IPS DF 4.7 (cell line): ENCODE results near the gene LRRC26.

Experiments
- DNase-seq: peaks from one replicate; pipeline ENCODE4 v3.0.0-alpha.2; 2013; ENCODE audit warnings: low spot score; ENCODE audit errors: extremely low read depth

Gene LRRC26

DNA sequence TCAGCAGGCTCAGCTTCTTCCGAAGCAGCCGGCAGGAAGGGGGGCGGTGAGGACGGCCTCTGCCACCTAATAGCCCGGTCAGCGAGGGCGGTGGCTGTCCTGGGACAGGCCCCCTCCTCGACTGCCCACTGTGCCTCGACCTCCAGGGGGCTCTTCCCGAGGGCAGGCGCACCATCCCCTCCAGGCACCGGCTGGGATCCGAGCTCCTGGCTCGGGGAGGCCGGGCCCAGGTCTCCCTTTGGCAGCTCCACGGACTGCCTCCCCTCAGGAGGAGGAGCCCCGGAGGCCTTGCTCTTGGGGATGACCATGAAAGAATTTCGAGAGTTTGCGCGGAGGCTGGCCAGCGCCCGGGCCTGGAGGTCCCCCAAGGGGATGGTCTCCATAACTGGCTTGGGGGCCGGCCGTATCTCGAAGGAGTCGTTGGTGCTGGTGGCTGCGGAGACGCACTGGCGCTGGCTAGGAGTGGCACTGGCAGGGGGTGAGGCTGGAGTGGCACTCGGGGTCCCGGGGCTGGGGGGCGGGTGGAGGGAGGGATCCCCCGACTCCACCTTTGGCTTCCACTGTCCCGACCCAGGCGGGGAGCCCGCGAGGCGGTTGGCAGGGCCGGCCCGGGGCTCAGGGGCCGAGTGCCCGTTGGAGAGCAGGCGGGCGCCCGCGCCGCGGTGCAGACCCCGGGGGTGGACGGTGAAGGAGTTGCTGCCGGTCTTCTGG, 29.7 kb upstream of the LRRC26 start:
- DNase-seq: no peak

DNA sequence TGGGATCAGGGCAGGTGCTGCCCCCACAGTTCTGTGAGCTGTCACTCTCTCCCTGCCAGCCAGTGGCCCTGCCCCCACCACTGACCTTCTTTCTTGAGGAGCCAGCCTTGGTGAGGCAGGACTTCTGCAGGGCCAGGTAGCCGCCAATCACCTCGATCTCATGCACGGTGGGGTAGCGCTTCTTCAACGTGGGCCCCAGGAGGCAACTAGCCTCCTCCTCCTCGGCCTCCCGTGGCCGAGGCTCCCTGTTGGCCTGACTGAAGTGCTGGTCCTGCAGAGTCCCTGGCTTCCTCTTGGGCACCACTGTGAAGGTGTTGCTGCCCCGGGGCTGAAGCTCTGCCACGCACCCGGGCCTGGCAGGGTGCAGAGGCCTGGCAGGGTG, 29.0 kb upstream of the LRRC26 start:
- DNase-seq: no peak

DNA sequence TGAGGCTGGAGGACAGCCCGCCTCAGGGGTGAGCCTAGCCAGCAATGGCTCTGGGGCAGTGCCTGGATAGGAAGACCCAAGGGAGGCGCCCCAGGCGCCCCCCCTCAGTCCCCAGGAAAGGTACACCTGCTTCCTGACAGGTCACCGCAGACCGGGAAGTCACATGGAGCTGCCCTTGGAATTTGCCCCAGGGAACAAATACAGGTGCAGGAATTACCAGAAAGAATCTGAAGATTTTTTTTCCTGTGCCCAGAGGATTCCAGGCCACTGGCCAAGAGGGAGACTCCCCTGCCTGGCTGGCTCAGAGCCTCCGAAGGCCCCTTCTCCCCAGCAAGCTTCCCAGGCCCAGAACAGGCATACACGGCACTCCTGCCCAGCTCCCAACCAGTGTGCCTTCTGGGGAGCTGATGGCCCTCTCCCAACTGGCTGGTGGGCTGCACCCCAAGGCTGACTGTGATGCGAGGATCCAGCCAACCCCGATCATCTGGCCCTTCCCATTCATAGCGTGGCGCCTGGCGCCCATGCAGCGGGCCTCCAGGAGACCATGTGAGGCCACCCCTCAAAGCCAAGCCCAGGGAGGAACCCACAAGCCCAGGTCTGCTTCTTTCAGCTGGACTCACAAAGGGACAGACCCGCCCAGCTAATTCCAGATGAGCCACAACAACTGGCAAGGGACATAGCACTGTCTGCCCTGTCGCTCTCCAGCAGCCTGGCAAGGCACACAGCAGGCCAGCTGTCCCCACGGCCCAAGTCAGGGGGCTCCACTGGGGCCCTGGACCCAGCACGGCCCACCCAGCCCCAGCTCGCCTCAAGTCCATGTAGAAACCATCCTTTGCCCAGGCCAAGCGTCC, 28.4 kb upstream of the LRRC26 start:
- DNase-seq: no peak

DNA sequence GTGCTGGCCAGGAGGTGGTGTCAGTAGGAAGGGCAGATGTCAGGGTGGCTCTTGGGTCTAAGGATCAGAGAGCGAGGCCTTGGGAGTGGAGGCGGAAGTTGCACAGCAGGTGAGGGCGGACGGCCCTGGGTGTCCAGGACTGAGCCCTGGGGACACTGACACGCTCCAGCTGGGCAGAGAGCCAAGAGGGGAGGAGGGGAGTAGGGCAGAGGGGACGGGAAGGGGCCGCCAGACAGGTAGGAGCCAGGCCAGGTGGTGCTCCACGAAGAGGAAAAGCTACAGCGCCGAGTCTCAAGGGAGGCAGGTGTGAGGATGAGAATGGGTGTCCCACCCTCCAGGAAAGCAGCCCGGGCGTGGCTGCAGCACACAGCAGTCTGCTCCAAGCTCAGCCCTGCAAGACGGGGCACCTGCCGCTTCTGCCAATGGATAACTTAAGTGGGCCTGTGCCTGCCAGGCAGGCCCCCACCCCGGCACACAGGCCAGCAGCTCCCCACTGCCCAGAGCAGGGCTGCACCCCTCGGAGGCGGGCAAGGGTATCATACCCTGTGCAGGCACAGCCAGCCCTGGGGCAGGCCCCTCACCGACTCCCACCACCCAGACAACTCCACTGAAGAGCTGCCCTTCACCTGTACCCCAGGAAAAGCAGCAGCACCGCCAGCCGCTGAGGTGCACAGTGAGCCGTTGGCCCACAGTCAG, 25.8 kb upstream of the LRRC26 start:
- DNase-seq: no peak

DNA sequence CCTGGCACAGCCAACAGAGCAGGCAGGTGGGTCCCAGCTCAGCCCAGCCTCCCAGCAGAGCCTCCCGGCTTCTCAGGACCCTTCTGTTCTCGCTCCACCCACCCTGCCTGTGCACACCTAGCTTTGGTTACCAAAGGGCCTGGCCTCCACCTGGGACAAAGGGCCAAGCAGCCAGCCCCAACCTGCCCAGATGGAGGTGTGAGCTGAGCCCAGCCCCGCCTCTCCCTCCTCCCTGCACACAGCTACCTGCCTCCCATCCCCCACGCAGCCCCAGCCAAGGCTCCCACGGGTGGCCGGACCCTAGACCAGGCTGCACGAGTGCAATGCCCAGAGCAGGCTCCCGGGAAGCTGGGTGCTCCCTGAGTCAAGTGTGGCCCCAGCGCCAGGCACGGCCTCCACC, 25.1 kb upstream of the LRRC26 start:
- DNase-seq: no peak

DNA sequence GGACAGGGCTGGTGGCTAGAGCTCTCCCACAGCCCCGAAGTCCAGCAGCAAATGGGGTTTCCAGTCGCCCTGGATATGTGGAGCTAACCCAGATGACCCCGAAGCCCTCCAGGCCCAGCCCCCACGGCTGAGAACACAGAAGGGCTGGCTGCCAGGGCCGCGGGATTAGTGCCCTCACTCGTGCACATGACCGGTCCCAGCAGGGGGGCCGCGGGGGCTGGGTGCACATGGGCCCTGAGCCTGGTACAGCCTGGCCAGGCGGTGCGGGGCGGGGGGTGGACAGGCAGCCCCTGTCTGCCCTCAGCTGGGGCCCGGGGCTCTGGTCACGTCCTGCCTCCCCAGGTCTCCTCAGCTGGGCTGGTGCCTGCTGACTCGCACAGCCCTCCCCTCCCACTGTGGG, 24.5 kb upstream of the LRRC26 start:
- no peak for DNase-seq

DNA sequence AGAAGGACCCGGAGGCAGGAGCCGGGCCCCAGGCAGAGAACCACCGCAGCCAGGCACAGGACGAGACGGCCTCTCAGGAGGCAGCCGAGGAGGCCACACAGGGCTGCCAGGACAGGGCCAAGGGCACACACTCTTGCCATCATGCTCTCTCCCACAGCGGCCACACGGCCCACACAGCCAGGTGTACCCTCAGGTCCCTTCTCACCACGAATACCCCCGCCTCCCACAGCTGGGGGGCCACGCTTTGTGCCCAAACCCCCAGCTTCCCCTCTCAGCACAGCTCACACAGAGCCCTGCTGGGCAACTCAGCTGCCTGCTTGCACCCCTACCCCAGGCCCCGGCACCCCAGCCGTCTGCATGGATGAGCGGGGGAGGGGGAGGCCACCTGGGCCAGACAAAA, 23.9 kb upstream of the LRRC26 start:
- DNase-seq: no peak

DNA sequence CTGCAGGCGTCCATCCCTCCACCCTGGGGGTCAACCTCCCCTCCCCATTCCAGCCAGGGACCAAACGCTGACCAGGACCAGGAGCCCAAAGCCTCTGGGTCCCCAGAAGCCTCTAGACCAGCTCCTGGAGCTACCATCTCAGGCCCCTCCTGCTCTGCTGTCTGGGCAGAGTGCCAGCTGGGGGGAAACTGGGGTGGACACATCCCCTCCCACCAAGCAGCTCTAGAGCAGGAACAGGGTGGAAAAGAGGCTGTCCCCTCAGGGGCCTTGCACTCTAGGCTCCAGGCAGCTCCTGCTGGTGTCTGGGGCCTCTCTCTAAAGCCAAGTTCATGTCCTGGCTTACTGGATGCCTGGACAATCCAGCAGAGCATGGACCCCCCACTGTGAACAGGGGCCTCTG, 23.0 kb upstream of the LRRC26 start:
- no peak for DNase-seq

DNA sequence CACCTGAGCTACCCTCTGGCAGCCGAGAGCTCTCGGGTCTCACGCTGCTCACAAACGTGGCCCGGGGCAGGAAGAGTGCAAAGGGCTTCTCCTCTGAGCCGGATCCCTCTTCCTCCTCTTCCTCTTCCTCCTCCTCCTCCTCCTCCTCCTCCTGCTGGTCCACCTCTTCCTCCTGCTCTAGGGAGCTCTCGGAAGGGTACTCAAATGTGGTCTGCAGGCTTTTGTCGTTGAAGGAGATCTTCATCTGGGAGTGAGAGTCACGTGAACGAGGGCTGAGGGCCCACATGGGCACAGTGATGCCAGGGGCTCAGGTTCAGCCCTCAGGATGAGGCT, 22.6 kb upstream of the LRRC26 start:
- DNase-seq: no peak

DNA sequence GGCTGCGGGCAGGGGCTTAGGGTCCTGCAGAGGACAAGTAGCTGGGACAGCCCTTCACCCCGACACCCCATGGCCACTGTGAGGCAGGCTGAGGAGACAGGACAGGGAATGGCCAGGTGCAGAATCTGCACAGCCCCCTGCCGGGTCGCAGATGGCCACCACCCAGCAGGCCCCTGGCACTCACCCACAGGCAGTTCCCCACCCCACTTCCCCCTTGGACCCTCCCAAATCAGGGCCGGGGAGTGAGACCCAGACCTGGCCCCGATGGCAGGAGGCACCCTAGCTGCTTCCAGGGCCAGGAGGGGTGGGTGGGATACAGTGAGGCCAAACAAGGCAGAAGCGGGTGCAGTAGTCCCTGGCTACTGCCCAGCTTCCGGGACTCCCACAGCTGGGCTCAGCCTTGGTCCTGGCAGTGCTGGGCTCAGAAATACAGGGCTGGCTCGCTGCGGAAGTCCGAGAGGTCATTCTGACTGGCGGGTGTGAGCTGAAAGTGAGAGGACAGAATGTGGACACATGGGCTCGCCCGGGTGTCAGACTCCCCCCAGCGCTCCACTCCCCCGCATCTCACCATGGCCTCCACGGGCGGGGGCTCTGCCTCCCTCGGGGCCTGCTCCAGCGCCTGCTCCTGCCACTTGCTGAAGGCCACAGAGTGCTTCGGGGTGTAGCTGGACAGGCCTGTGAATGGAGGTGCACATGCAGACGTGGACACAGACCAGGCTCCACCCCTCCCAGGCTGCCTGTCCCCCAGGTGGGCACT, 22.0 kb upstream of the LRRC26 start:
- DNase-seq: no peak

DNA sequence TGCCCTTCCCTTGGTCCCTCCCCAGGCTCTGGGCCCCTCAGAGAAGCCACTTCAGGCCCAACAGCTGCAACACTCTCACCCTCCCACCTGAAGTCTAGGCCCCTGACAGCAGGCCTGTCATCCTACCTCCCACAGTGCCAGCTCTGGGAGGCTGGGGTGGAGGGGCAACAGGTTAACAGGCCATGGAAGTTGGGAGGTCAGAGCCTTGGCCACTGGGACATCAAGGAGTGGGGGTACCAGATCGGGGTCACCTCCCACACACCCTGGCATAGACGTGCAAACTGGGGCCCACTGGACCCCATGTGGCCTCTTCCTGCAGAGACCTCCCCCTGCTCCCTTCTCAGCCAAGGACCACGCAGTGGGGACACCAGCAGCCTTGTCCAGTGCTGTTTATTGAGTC, 21.4 kb upstream of the LRRC26 start:
- no peak for DNase-seq

DNA sequence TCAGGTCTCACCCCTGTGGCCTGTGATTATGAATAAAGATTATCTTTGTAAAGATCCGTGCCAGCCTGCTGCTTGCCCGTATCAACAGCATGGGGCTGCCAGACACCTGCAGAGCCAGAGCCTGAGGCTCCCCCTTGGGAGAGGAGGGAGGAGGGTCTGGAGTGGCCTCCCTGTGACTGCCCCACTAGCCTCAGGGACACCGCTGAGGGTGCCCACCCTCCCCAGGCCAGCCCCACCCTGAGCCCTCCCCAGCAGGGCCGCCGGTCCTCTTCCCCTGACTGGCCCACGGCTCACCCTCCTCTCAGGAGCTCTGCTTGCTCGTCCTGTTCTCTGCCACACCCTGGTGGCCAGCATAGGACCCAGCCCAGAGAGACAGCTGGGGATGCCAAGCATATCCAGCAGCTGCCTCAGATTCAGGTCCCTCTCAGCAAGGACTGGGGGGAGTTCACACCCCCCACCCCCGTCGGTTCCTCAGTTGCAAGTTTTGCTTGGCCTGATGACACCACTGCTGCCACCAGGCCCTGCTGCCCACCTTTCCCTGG, 20.5 kb upstream of the LRRC26 start:
- DNase-seq: no peak

DNA sequence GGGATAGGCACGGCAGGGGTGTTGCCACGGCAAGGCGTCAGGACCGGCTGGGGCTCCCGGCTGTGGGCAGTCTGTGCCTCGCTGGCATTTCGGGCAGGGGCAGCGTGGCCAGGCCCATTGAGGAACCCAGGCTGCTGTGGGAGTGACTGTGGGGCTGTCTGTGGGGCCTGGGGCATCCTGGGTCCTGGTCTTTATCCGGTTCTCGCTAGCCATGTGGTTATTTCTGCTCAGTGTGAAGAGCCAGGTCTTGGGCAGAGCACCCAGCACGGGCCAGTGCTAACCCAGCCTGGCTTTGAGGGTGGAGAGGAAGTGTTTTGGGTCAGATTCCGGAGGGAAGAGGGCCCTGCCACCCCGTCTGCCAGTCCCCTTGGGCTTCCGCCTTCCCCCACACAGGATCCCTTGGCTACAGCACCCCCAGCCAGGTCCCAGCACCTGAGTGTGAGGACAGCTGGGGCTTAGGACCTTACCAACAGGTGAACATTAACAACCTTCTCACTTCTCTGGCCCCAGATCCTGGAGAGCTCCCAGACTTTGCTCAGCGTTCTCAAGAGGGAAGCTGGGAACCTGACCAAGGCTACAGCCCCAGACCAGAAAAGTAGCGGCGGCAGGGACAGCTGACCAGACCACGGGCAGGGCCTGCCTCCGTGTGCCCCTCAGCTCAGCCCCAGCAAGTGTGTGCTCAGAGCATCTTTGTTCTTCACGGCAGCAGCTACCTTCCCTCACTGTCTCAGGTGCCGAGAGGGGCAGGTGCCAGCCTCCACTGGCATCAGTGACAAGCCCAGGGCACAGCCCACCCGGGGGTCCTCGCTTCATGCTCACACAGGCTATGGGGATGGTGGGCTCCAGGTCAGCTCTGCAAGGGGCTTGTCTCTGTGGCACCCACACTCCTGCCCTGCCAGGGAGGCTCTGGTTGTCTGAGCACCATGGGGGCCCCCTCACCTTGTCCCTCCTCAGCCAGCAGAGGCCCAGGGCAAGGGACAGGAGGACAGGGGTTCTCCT, 19.7 kb upstream of the LRRC26 start:
- DNase-seq: no peak

DNA sequence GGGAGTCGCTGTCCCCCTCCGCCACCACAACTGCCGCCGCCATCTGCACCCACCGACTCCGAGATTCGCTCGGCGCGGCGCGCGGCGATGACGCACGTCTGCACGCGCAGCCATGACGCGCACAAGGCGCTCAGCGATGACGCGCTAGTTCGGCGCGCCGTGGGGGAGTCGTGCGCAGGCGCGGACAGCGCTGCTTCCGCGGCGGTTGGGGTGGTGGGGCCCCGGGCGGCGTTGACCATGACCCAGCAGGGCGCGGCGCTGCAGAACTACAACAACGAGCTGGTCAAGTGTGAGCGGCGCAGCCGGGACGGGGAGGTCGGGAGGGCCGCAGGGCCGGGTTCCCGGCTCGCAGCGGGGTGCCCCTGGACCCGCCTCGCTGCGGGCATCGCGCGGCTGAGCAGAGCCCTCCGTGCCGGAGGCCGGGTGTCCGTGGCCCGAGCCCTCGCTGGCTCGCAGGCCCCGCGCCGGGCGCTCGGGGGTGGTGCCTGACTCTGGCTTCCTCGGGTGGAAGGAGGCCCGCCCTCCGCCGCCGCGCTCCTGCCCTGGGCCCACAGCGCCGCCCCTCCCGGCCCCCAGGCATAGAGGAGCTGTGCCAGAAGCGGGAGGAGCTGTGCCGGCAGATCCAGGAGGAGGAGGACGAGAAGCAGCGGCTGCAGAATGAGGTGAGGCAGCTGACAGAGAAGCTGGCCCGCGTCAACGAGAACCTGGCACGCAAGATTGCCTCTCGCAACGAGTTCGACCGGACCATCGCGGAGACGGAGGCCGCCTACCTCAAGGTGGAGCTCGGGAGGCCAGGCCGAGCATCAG, 18.8 kb upstream of the LRRC26 start, which contains the start of the genes ANAPC2 and SSNA1:
TSS of gene ANAPC2 (minus strand) at position 71 of the 807 bp plus-strand sequence. CDS start at position 43, 28 bp downstream.
TSS of gene SSNA1 (plus strand) at position 187 of the 807 bp plus-strand sequence. CDS start at position 238, 51 bp downstream.
- DNase-seq: no peak

DNA sequence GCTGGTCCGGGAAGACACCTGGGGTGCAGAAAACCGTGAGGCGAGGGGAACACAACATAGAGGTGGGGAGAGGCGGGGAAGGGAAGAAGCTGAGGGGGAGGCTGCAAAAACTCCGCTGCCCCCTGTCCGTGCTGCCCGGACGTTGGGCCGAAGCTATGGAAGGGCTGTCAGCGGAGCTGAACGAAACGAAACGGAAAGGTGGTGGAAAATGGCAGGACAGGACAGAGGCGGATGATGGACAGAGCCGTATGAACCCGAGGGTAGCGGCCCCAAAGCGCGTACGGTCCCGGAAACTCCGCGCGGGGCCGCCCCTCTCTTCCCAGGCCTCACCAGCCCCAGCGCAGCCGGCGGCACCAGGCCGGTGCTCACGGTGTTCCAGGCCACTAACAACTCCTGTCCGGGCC, 18.2 kb upstream of the LRRC26 start:
- no peak for DNase-seq

DNA sequence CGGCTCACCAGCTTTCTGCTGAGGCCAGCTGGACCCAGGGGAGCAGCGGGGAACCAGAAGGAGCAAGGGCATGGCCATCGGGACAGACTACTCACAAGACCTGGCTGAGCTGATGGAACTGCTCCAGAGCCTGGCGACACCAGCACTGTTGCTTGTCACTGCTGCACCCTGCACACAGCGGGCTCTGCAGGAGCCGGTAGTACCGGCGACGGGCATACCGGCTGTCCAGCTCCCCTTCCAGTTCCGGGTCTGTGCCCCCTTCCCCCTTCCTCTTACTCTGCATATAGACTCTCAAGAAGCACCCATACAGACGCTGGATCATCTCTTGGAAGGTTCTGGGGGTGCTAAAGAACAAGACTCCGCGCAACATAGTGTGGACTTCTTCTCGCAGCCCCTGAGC, 17.5 kb upstream of the LRRC26 start:
- DNase-seq: no peak

DNA sequence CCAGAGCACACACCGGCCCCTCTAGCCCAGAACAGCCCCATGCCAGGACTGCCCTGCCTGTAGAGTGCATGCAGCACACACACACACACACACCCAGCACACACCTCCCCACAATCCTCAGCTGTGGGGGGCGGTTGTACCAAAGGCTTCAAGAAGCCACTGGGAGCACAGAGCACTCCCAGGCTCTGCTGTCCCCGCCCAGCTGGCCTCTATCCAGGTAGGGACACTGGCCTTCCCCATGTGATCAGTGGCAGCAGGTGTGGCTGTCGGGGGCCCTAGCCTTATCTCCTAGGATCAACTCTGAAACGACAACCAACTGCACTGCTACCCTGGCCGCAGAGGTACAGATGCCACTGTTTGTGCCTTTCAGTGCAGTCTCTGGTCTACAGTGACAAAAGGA, 16.5 kb upstream of the LRRC26 start:
- DNase-seq: no peak

DNA sequence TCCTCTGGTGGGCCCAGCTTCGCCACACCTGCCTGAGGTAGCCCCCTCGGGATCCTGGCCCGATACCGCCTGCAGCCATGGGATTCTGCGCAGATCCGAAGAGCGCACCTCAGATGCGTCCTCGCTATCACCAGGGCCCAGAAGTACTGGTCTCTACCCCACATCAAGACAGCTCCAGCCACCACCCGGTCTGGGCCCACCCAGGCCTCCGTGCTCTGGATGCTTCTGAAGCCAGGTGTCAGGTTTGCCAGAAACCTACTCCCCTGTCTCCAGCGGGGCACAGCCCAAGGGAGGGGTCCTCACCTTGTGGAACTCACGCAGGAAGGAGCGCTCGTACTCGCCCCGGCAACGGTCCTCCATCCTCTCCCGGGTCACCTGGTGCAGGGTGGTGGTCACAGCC, 16.1 kb upstream of the LRRC26 start:
- DNase-seq: no peak
